Omental fat pad (tissue), 4 donors: ENCODE data around the gene SV2A. TPM values are rescaled to one million over a fixed set of nuclear protein-coding genes. Genes with fewer than 3 reads are reported as not detected.
"Not testable (repeated sequence)": the region's sequence is repeated elsewhere in the genome, so short reads cannot be mapped to it uniquely, and the experiment has no call there.

ENCODE experiments used
- ATAC-seq: fragments of 150-250 bp; one replicate; pipeline ENCODE4 v1.9.1; 2016; ENCODE audit warnings: mild to moderate bottlenecking, moderate library complexity; ENCODE audit not compliant: low FRiP score
- DNase-seq: peaks from one replicate; pipeline ENCODE4 v3.0.0-alpha.2; 2019; ENCODE audit warnings: low spot score
- CTCF ChIP-seq, 3 donors: fragments of 450-650 bp; IDR thresholded peaks; one replicate each; pipeline ENCODE4 v1.5.1; 2016 to 2017; ENCODE audit warnings: antibody characterized with exemption in 3 of 3, mild to moderate bottlenecking in 3 of 3, moderate library complexity in 2 of 3
- total RNA-seq, 4 donors: library from RNA; depleted of rRNA; stranded (reverse); fragments of >200 nt; gene quantifications; one replicate each; pipeline ENCODE4 v1.1.0, GENCODE V29; 2016

The SV2A gene
- total RNA-seq, 4 donors from 2014 or later, result 0.48 to 1.3 (median 0.70) TPM

DNA sequence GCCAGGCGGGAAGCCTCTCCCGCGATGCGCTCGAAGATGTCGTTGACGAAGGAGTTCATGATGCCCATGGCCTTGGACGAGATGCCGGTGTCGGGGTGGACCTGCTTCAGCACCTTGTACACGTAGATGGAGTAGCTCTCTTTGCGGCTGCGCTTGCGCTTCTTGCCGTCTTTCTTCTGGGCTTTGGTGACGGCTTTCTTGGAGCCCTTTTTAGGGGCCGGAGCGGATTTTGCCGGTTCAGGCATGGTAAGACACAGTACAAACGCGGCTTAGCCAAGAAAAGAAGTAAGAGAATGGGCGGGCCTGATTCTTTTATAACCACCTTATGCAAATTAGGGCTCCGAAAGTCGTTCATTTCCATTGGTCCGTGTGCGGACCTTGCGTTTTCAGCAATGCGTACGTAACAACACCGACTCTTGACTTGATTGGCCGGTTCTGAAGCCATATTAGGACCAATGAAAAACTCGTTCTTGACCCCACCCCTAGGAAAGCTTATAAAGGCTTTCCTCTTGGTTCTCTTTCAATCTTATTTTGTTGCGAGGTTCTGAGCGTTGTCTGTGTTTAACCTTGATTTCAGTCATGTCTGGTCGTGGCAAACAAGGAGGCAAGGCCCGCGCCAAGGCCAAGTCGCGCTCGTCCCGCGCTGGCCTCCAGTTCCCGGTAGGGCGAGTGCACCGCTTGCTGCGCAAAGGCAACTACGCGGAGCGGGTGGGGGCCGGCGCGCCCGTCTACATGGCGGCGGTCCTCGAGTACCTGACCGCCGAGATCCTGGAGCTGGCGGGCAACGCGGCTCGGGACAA is 31.0 kb downstream of the SV2A start:
- DNase-seq (peak; percentile 56), ATAC-seq (peak; percentile 86)
- TF ChIP-seq CTCF (IDR thresholded peaks at IDR 0.05), result no peak

- DNase-seq, result not testable (repeated sequence)
Observed at GRCh38 chr1:149886121-149886395, 31.6 kb downstream of the SV2A start.

GRCh38 chr1:149885339-149886120 is 32.1 kb downstream of the SV2A start:
- no peak for TF ChIP-seq CTCF (IDR thresholded peaks at IDR 0.05)
- DNase-seq (peak; percentile 44), ATAC-seq (no peak)

More at GRCh38 chr1:149886121-149886395, 31.6 kb downstream of the SV2A start:
- not testable (repeated sequence) for ATAC-seq

DNA sequence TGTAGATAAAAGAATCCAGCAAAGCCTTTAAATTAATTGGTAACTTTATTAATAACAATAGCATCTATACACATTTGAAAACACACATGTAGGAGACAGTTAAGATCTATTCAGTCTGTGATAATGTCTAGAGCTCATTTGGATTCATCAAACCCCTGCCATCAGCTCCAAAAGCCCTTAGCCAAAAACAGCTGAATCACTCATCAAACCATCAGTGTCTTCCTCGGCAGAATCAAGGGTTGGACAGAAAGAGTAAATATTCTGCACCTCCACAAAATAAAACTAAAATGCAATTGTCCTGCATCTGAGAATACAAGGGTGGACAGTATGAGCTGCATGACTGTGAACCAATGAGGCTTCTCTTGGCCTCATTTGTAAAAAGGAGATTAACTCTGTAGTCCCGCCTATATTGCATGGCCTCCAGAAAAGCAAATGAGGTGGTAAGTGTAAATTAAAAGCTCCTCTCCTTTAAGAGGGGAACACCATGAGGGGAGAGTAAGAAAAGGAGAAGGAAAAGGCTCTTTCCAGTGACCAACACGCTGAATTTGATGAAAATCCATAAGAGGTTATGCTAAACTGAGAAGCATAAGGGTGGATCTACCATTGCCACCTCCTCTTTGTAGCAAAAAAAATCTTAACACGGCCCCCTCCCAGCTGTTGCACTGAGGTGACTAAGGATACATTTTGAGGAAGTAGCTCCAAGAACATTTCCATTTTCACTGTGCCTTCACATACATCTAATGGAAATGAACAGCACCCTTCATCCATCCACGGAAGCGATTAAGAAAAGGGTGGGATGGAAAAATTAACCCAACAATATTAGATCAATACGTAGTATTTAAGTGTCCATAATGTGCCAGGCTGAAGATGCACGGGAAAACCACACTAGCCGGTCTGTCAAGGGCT is 33.0 kb downstream of the SV2A start:
- DNase-seq, result no peak
- TF ChIP-seq CTCF (IDR thresholded peaks at IDR 0.05), result no peak
- no peak for ATAC-seq

- ATAC-seq (no peak), DNase-seq (no peak)
- TF ChIP-seq CTCF (IDR thresholded peaks at IDR 0.05), result no peak
Observed at GRCh38 chr1:149883598-149884247, 33.9 kb downstream of the SV2A start.

GRCh38 chr1:149881876-149882275 is 35.8 kb downstream of the SV2A start:
- no peak for TF ChIP-seq CTCF (IDR thresholded peaks at IDR 0.05)
- ATAC-seq (no peak), DNase-seq (no peak)
